OCI-LY1 (cell line): Measurements from ENCODE around the gene RAPGEF2.

Experiments
- H2AFZ ChIP-seq: fragments of 200-600 bp; sonication (generic), shearing (Covaris generic); 2 replicates; pipeline ENCODE4 v1.6.0; 2014; ENCODE audit warnings: antibody characterized with exemption, mild to moderate bottlenecking, low read length
- H3F3A ChIP-seq: fragments of 200-600 bp; sonication (generic), shearing (Covaris generic); 2 replicates; pipeline ENCODE4 v1.6.0; 2014; ENCODE audit warnings: mild to moderate bottlenecking, antibody characterized with exemption, low read length, moderate library complexity; ENCODE audit not compliant: insufficient read depth
- H3K27ac ChIP-seq: fragments of 200-600 bp; sonication (generic); 2 replicates; pipeline ENCODE4 v1.5.1; 2014; ENCODE audit warnings: low read length, mixed run types, mild to moderate bottlenecking, low read depth; ENCODE audit not compliant: poor library complexity, severe bottlenecking
- H3K27me3 ChIP-seq: fragments of 200-600 bp; sonication (generic); 2 replicates; pipeline ENCODE4 v1.6.0; 2014; ENCODE audit warnings: antibody characterized with exemption, mild to moderate bottlenecking, low read length, moderate library complexity; ENCODE audit not compliant: insufficient read depth
- H3K36me3 ChIP-seq: fragments of 200-600 bp; sonication (generic); 2 replicates; pipeline ENCODE4 v1.6.1; 2014; ENCODE audit warnings: mild to moderate bottlenecking, antibody characterized with exemption, low read length, moderate library complexity, mixed read lengths; ENCODE audit not compliant: insufficient read depth
- H3K4me1 ChIP-seq: fragments of 200-600 bp; sonication (generic); 2 replicates; pipeline ENCODE4 v1.5.1; 2014; ENCODE audit warnings: mild to moderate bottlenecking, low read length, moderate library complexity; ENCODE audit not compliant: insufficient read depth, severe bottlenecking
- H3K4me2 ChIP-seq: fragments of 200-600 bp; sonication (generic), shearing (Covaris generic); 2 replicates; pipeline ENCODE4 v1.6.1; 2014; ENCODE audit warnings: low read length
- H3K4me3 ChIP-seq: fragments of 200-600 bp; sonication (generic); 2 replicates; pipeline ENCODE4 v1.5.1; 2014; ENCODE audit warnings: low read length, low read depth, mild to moderate bottlenecking, mixed read lengths; ENCODE audit not compliant: poor library complexity, severe bottlenecking
- H3K79me2 ChIP-seq: fragments of 200-600 bp; shearing (Covaris generic); 2 replicates; pipeline ENCODE4 v1.6.1; 2016; ENCODE audit warnings: mixed run types, low read length, mixed read lengths; ENCODE audit not compliant: insufficient read depth
- H3K9ac ChIP-seq: fragments of 200-600 bp; sonication (generic), shearing (Covaris generic); 2 replicates; pipeline ENCODE4 v1.6.1; 2014; ENCODE audit warnings: mild to moderate bottlenecking, low read length, mixed read lengths
- H3K9me2 ChIP-seq: fragments of 200-600 bp; sonication (generic), shearing (Covaris generic); 2 replicates; pipeline ENCODE4 v1.6.1; 2014; ENCODE audit warnings: low read depth, mild to moderate bottlenecking, low read length, mixed read lengths
- H3K9me3 ChIP-seq: fragments of 200-600 bp; shearing (Covaris generic); 2 replicates; pipeline ENCODE4 v1.6.1; 2014; ENCODE audit warnings: low read length, mixed read lengths
- H4K20me1 ChIP-seq: fragments of 200-600 bp; sonication (generic), shearing (Covaris generic); 2 replicates; pipeline ENCODE4 v1.6.0; 2016; ENCODE audit warnings: mild to moderate bottlenecking, low read length; ENCODE audit not compliant: insufficient read depth
- EZH2 ChIP-seq: fragments of 200-600 bp; sonication (generic), shearing (Covaris generic); IDR thresholded peaks from 2 replicates; pipeline ENCODE4 v1.8.0; 2017; ENCODE audit warnings: borderline replicate concordance, mixed run types, mild to moderate bottlenecking, antibody characterized with exemption, low read length, moderate library complexity, mixed read lengths
- TF ChIP-seq, protein P1 (sequence below): fragments of 200-600 bp; sonication (generic), shearing (Covaris generic); IDR thresholded peaks from 2 replicates; pipeline ENCODE4 v1.5.1; 2017; ENCODE audit warnings: mild to moderate bottlenecking, antibody characterized with exemption, low read length, moderate library complexity, mixed read lengths

The RAPGEF2 gene

GRCh38 chr4:159269116-159269515 lies 166.2 kb downstream of the RAPGEF2 start:
- Histone ChIP-seq H3K27ac (no peak overlapping the region), H3K4me2 (no peak overlapping the region), H4K20me1 (no peaks in the 10 kb centered on the region), H3K9me3 (no peaks in the 10 kb centered on the region), H3F3A (no peaks in the 10 kb centered on the region), H3K4me3 (no peak overlapping the region), H2AFZ (no peak overlapping the region), H3K9me2 (no peaks in the 10 kb centered on the region), H3K36me3 (no peaks in the 10 kb centered on the region), H3K4me1 (no peaks in the 10 kb centered on the region), H3K79me2 (no peaks in the 10 kb centered on the region), H3K9ac (no peak overlapping the region), H3K27me3 (no peaks in the 10 kb centered on the region)
- TF ChIP-seq EZH2, result no peak
- TF ChIP-seq, protein P1, sequence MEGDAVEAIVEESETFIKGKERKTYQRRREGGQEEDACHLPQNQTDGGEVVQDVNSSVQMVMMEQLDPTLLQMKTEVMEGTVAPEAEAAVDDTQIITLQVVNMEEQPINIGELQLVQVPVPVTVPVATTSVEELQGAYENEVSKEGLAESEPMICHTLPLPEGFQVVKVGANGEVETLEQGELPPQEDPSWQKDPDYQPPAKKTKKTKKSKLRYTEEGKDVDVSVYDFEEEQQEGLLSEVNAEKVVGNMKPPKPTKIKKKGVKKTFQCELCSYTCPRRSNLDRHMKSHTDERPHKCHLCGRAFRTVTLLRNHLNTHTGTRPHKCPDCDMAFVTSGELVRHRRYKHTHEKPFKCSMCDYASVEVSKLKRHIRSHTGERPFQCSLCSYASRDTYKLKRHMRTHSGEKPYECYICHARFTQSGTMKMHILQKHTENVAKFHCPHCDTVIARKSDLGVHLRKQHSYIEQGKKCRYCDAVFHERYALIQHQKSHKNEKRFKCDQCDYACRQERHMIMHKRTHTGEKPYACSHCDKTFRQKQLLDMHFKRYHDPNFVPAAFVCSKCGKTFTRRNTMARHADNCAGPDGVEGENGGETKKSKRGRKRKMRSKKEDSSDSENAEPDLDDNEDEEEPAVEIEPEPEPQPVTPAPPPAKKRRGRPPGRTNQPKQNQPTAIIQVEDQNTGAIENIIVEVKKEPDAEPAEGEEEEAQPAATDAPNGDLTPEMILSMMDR, result no peak

DNA sequence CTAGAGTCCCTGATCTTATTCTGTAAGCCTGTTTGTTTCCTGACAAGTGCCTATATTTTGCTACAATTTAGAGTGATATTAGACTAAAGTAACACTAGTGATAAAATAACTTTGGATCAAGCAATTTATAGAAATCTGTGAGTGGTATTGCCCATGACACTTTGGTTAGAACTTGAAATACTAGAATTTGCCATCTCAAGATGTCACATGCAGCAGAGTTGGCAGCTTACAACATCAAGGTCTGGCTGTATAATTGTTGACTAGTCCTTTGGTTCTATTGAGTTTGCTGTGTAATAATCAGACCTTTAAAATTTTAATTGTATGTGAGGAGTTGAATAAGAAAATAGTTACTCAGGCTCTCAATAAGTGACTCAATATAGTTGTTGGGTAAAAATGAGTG lies 167.1 kb downstream of the RAPGEF2 start:
- Histone ChIP-seq H3K9me3 (no peaks in the 10 kb centered on the region), H2AFZ (no peak overlapping the region), H3K27me3 (no peaks in the 10 kb centered on the region), H4K20me1 (no peaks in the 10 kb centered on the region), H3F3A (no peaks in the 10 kb centered on the region), H3K9ac (no peak overlapping the region), H3K4me2 (no peak overlapping the region), H3K4me3 (no peak overlapping the region), H3K4me1 (no peaks in the 10 kb centered on the region), H3K9me2 (no peaks in the 10 kb centered on the region), H3K36me3 (no peaks in the 10 kb centered on the region), H3K79me2 (no peaks in the 10 kb centered on the region), H3K27ac (no peak overlapping the region)
- TF ChIP-seq, protein P1, result no peak
- TF ChIP-seq EZH2, result no peak

DNA sequence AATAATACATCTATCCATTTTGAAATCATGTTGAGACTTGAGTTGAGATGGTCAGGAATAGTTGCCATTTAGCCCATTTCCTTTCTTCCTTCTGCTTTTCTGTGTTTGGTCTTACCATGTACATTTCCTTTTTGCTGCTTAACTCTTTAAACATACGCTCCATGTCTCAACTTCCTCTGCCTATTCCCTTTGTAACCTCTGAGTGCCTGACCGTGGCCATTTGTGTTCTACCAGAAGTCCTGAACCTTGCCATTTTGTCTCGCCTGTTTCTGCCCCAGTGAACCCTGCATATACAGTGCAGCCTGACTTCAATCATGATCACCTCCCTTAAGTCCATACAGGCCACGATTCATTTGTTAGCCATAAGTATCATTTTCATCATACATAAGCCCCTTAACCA lies 169.0 kb downstream of the RAPGEF2 start:
- Histone ChIP-seq H3K9me2 (no peaks in the 10 kb centered on the region), H3K27me3 (no peaks in the 10 kb centered on the region), H3K9me3 (no peaks in the 10 kb centered on the region), H3K27ac (no peak overlapping the region), H4K20me1 (no peaks in the 10 kb centered on the region), H3K79me2 (no peaks in the 10 kb centered on the region), H3K4me1 (no peaks in the 10 kb centered on the region), H3F3A (no peaks in the 10 kb centered on the region), H3K4me3 (no peak overlapping the region), H2AFZ (no peak overlapping the region), H3K9ac (no peak overlapping the region), H3K36me3 (no peaks in the 10 kb centered on the region), H3K4me2 (no peak overlapping the region)
- TF ChIP-seq, protein P1, result no peak
